IPS-18a (cell line): ENCODE measurements around the gene FKBP2.
"Not testable (repeated sequence)": the region's sequence is repeated elsewhere in the genome, so short reads cannot be mapped to it uniquely, and the experiment has no call there.

Experiments
- H3K27ac ChIP-seq: one replicate; pipeline ENCODE4 v1.5.1; 2013; ENCODE audit warnings: low read length
- H3K27me3 ChIP-seq: one replicate; pipeline ENCODE4 v1.6.1; 2013; ENCODE audit warnings: mild to moderate bottlenecking, low read length; ENCODE audit not compliant: control insufficient read depth, insufficient read depth
- H3K36me3 ChIP-seq: one replicate; pipeline ENCODE4 v1.6.1; 2013; ENCODE audit warnings: low read depth, low read length; ENCODE audit not compliant: control insufficient read depth
- H3K4me1 ChIP-seq: one replicate; pipeline ENCODE4 v1.6.1; 2013; ENCODE audit warnings: low read depth, low read length; ENCODE audit not compliant: control insufficient read depth
- H3K4me3 ChIP-seq: one replicate; pipeline ENCODE4 v1.5.1; 2013; ENCODE audit warnings: low read length
- H3K9ac ChIP-seq: one replicate; pipeline ENCODE4 v1.6.1; 2013; ENCODE audit warnings: mild to moderate bottlenecking, low read length, moderate library complexity
- H3K9me3 ChIP-seq: one replicate; pipeline ENCODE4 v1.6.1; 2013; ENCODE audit warnings: low read depth, low read length; ENCODE audit not compliant: control insufficient read depth

Gene FKBP2

GRCh38 chr11:64238076-64238475, 2.8 kb upstream of the FKBP2 start:
- Histone ChIP-seq H3K36me3 (no peaks in the 10 kb centered on the region), H3K27me3 (peaks cover 15% of the 10 kb centered on the region), H3K9me3 (no peaks in the 10 kb centered on the region), H3K4me3 (no peak overlapping the region), H3K4me1 (no peaks in the 10 kb centered on the region), H3K27ac (no peak overlapping the region), H3K9ac (no peak overlapping the region)

GRCh38 chr11:64238999-64239398, 1.9 kb upstream of the FKBP2 start:
- no peaks in the 10 kb centered on the region for H3K9me3 ChIP-seq
- peaks cover 7% of the 10 kb centered on the region for H3K27me3 ChIP-seq
- no peak overlapping the region for H3K9ac ChIP-seq
- no peak overlapping the region for H3K27ac ChIP-seq
- no peak overlapping the region for H3K4me3 ChIP-seq
- no peaks in the 10 kb centered on the region for H3K4me1 ChIP-seq
- peaks cover 9% of the 10 kb centered on the region for H3K36me3 ChIP-seq

- Histone ChIP-seq H3K36me3 (peaks cover 13% of the 10 kb centered on the region), H3K27me3 (peaks cover 7% of the 10 kb centered on the region), H3K4me3 (peak overlapping the region; percentile 66), H3K9ac (peak overlapping the region; percentile 49), H3K9me3 (no peaks in the 10 kb centered on the region), H3K27ac (peak overlapping the region; percentile 49), H3K4me1 (no peaks in the 10 kb centered on the region)
Measured at GRCh38 chr11:64239662-64240434, 1.0 kb upstream of the FKBP2 start.

GRCh38 chr11:64241241-64241490, 271 bp downstream of the FKBP2 start:
- H3K36me3 ChIP-seq = peaks cover 13% of the 10 kb centered on the region
- no peaks in the 10 kb centered on the region for H3K4me1 ChIP-seq
- H3K9ac ChIP-seq = peak overlapping the region; percentile 49
- no peaks in the 10 kb centered on the region for H3K27me3 ChIP-seq
- H3K4me3 ChIP-seq = peak overlapping the region; percentile 66
- no peaks in the 10 kb centered on the region for H3K9me3 ChIP-seq
- no peak overlapping the region for H3K27ac ChIP-seq

- Histone ChIP-seq H3K9ac (peak overlapping the region; percentile 80), H3K36me3 (peaks cover 13% of the 10 kb centered on the region), H3K4me3 (peak overlapping the region; percentile 66), H3K27ac (no peak overlapping the region), H3K9me3 (no peaks in the 10 kb centered on the region), H3K4me1 (no peaks in the 10 kb centered on the region), H3K27me3 (no peaks in the 10 kb centered on the region)
Measured at GRCh38 chr11:64241491-64242374, 838 bp downstream of the FKBP2 start.

GRCh38 chr11:64243236-64243854, 2.5 kb downstream of the FKBP2 start:
- H3K4me1 ChIP-seq = peaks cover 8% of the 10 kb centered on the region
- no peaks in the 10 kb centered on the region for H3K9me3 ChIP-seq
- no peaks in the 10 kb centered on the region for H3K27me3 ChIP-seq
- no peak overlapping the region for H3K9ac ChIP-seq
- no peak overlapping the region for H3K27ac ChIP-seq
- H3K4me3 ChIP-seq = no peak overlapping the region
- H3K36me3 ChIP-seq = peaks cover 13% of the 10 kb centered on the region

GRCh38 chr11:64244107-64244506, 3.2 kb downstream of the FKBP2 start:
- peaks cover 16% of the 10 kb centered on the region for H3K4me1 ChIP-seq

GRCh38 chr11:64244966-64245365, 4.1 kb downstream of the FKBP2 start:
- H3K9ac ChIP-seq = no peak overlapping the region
- no peak overlapping the region for H3K27ac ChIP-seq
- peak overlapping the region; percentile 97 for H3K4me3 ChIP-seq
- H3K27me3 ChIP-seq = no peaks in the 10 kb centered on the region
- H3K36me3 ChIP-seq = peaks cover 13% of the 10 kb centered on the region
- H3K9me3 ChIP-seq = no peaks in the 10 kb centered on the region
- peaks cover 25% of the 10 kb centered on the region for H3K4me1 ChIP-seq

More at GRCh38 chr11:64244107-64244506, 3.2 kb downstream of the FKBP2 start:
- H3K36me3 ChIP-seq = peaks cover 13% of the 10 kb centered on the region
- no peak overlapping the region for H3K27ac ChIP-seq
- H3K27me3 ChIP-seq = no peaks in the 10 kb centered on the region
- no peak overlapping the region for H3K9ac ChIP-seq
- H3K9me3 ChIP-seq = no peaks in the 10 kb centered on the region
- H3K4me3 ChIP-seq = no peak overlapping the region

GRCh38 chr11:64245401-64245796, 4.5 kb downstream of the FKBP2 start:
- no peak overlapping the region for H3K27ac ChIP-seq
- H3K9ac ChIP-seq = peak overlapping the region; percentile 91
- H3K4me3 ChIP-seq = peak overlapping the region; percentile 97
- peaks cover 28% of the 10 kb centered on the region for H3K4me1 ChIP-seq
- peaks cover 13% of the 10 kb centered on the region for H3K36me3 ChIP-seq
- H3K9me3 ChIP-seq = no peaks in the 10 kb centered on the region
- H3K27me3 ChIP-seq = no peaks in the 10 kb centered on the region

- Histone ChIP-seq H3K4me3 (peak overlapping the region; percentile 97), H3K27me3 (no peaks in the 10 kb centered on the region), H3K27ac (peak overlapping the region; percentile 80), H3K4me1 (peaks cover 32% of the 10 kb centered on the region), H3K36me3 (peaks cover 13% of the 10 kb centered on the region), H3K9me3 (no peaks in the 10 kb centered on the region), H3K9ac (peak overlapping the region; percentile 91)
Measured at GRCh38 chr11:64245797-64246620, 5.1 kb downstream of the FKBP2 start.

GRCh38 chr11:64246621-64246870, 5.7 kb downstream of the FKBP2 start:
- not testable (repeated sequence) for H3K27me3 ChIP-seq, H3K4me3 ChIP-seq, H3K27ac ChIP-seq, H3K9me3 ChIP-seq
- Histone ChIP-seq H3K9ac (peak overlapping the region; percentile 91), H3K4me1 (peaks cover 32% of the 10 kb centered on the region), H3K36me3 (peaks cover 13% of the 10 kb centered on the region)
